ENCODE results near the gene DLL4.
"Not testable (repeated sequence)": the region's sequence is repeated elsewhere in the genome, so short reads cannot be mapped to it uniquely, and the experiment has no call there.

The DLL4 gene

DNA sequence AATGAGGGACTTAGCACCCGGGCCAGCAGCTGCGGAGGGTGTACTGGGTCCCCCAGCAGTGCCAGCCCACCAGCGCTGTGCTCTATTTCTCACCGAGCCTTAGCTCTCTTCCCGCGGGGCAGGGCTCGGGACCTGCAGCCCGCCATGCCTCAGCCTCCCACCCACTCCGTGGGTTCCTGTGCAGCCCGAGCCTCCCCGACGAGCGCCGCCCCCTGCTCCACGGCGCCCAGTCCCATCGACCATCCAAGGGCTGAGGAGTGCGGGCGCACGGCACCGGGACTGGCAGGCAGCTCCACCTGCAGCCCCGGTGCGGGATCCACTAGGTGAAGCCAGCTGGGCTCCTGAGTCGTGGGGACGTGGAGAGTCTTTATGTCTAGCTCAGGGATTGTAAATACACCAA is 32.6 kb downstream of the DLL4 start:
- not testable (repeated sequence) for DNase-seq

DNA sequence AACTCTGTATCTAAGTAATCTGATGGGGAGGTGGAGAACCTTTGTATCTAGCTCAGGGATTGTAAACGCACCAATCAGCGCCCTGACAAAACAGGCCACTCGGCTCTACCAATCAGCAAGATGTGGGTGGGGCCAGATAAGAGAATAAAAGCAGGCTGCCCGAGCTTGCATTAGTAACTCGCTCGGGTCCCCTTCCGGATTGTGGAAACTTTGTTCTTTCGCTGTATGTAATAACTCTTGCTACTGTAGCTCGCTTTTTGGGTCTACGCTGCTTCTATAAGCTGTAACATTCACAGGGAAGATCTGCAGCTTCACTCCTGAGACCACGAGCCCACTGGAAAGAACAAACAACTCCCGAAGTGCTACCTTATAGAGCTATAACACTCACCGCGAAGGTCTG is 33.2 kb downstream of the DLL4 start:
- DNase-seq, result not testable (repeated sequence)

DNA sequence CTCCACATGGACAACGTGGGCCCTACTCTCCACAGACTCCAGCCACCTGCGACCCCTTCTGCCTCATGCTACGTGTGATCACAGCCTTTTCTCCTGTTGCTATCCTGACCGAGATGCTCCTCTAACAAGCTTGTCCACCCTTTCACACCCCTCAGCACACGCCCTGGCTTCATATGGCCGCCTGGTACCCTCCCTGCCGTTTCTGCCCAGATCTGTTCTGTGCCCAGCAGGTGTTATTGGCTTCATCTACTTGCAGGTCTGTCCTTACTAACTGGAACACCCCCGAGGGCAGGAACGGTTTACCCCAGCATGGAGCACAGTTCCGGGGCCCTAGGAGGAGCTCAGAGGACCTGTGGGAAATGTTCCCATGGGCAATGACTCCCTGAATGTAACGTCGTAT is 34.1 kb downstream of the DLL4 start:
- DNase-seq, result no peak

DNA sequence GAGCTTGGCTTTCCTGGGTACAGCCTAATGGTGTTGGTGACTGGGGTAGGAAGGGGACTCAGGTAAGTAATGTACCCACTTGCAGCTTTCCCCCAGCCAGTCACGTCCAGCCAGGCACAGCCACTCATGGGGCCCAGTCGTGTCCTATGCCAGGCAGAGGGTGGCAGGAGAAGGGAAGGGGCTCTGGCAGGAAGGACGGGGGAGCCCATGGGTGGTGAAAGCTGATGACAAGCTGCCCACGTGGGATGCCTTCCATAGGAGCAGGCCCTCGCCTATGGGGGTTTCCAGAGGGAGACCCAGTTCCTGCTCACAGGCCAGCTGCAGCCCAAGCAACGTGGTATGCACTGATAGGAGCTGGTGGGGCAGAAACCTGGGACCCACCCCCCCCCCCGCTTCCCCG is 34.9 kb downstream of the DLL4 start:
- DNase-seq, result no peak

DNA sequence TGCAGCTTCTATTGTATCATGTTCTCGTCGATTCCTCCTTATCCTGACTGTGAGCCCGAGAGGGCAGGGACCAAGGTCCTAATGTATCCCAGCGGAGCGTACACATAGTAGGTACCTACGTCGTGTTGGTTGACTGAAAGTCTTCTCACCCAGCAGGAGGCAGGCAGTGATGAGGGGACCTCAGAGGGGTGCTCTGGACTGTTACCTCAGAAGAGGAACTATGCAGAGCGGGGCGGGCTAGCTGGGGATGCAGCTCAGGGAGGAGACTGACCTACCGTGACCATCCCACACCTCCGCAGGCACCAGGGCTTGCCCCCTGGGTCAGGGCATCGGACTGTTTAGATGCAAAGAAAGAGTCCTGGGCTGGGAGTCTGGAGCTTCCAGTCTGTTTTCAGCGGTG is 35.5 kb downstream of the DLL4 start:
- DNase-seq, result no peak

DNA sequence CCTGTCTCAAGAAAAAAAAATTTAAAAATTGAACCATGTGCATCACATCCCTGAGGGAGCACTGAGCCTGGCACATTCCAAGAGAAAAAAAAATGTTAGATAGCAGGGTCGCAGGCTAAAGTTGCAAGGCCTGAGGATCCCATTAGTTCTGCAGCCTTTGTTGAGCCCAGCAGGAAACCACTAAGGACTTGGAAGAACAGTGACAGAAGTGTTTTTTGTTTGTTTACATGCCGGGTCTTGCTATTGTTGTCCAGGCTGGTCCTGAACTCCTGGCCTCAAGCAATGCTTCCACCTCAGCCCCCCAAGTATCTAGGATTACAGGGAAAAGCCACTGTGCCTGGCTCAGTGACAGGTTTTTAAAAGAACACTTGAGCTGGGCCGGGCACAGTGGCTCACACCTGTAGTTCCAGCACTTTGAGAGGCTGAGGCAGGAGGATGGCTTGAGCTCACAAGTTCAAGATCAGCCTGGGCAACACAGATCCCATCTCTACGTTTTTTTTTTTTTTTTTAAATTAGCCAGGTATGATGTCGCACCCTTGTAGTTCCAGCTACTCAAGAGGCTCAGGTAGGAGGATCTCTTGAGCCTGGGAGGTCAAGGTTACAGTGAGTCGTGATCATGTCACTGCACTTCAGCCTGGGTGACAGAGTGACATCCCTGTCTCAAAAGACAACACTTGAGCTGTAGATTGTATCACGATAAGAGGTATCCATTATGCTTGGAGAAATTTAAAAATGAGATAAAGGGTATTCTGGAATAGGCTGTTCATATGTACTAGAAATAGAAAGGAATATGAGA is 39.3 kb downstream of the DLL4 start:
- no peak for DNase-seq

DNA sequence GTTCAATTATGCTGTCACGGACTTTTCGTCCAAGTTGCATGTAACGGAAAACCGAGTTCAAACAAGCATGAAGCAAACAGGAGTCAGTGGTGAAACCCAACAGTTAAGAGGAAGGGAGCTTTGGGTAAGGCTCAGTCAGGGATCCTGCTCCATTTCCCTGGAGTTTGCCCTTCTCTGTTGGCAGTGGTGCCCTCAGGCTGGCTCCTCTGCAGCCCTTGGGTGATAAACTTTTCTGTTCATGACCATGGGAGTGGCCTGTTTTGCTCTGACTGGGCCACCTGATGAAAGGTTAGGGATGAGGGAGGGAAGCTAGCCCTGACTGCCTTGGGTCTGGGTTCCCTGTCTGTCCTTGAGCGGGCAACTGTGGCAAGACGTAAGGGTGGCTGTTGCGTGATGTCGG is 40.2 kb downstream of the DLL4 start:
- no peak for DNase-seq

DNA sequence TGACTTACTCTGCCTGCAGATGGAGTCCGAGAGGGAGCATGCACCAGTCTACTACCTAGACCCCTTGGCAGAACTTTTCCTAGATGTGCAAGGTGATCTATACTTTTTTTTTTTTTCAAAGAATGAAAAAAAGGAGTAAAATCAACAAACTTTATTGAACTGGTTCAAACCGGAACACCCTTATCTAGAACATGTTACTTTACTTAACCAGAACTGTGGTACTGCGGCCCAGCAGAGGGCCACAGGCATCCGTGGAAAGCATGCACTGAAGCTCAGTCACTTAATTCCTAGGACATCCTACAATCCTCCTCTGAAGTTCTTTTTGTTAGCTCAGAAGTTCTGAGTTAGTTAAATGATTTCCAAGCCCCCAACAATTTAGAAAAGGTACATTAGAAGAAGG is 45.7 kb downstream of the DLL4 start:
- DNase-seq, result no peak

DNA sequence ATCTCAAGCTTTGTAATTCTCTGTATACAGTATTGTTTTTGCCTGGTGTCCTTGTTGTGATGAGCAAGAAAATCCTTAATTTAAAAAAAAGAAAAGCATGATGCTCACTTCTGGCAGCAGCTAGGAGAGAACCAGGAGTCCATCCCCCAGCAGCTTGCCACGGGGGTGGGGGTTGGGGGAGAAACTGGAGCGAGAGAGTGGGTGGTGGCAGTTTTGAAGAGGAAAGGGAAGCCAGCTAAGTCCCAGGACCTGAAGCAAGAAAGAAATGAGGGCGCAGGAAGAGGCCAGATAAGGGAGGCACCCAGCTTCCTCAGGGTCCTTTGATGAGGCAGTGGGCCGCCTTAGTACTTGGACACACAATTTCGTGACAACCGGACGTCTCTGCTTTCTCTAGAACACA is 47.7 kb downstream of the DLL4 start:
- no peak for DNase-seq

DNA sequence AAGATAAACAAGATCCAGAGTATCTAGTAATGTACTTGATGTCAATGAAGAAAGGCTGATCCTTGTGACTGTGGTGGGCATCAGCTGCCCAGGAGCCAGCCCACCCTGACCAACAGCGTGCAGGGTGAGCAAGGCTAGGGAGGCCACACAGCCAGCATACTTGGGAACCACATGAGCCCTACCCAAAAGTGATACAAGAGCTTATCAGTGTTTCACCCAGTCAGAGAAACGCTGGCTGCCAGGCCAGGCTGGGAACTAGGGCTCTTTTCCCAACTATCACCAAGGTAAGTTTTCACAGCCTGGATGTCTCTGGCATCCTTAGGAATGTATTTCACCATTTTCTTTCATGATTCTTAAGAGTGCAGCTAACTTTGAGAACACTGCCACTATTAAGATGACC is 49.0 kb downstream of the DLL4 start:
- no peak for DNase-seq

DNA sequence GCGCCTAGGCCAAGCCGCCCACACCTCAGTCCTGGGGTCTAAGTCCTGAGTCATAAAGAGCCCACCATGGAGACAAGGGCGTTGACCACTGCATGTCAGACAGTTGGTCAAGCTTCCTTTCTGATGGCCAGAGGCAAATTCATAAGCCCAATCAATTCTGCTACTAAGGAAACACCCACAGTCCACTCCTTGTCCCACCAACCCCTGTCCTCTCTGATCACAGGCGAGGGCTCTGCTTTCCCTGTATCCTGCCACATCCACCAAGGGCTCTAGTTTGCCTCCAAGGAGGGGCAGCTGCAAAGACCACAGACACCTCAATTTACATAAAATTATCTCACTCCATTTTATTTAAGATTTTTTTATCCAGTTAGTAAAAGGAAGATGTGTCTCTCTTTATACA is 49.4 kb downstream of the DLL4 start:
- DNase-seq, result no peak

DNA sequence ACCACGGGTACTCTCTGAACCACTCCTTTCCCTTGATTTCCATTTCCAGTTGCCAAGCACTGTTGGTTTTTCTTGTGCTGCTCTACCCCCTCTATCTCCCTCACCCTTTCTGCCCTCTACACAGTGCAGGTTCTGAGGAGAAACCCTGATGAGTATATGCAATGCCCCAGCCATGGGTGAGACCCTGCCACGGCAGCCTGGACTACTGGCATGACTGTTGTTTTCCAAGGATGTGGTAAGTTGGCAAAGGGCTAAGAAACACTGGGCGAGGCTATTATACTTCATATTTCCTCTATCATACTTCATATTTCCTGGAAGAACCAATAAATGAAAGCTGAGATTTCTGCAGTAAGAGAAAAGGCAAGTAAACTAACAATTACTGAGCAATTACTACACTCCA is 52.0 kb downstream of the DLL4 start:
- no peak for DNase-seq

DNA sequence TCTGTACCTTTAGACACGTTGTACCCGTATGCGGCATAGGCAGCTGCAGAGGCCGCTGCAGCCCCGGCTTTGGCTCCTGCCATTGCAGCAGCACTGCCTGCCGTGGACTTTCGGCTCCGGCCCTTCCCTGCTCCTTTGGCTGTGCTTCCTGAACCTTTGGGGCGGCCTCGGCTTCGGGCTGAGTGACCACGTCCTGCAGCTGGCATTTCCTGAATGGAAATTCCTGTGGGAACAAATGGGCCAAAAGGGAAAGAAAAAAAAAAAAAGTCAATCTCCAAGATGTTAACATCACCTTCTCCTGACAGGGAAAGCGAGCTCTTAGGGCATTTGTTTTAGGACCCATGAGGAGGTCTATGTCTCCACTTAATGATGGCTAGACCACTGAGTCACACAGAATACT is 53.7 kb downstream of the DLL4 start:
- DNase-seq, result no peak

DNA sequence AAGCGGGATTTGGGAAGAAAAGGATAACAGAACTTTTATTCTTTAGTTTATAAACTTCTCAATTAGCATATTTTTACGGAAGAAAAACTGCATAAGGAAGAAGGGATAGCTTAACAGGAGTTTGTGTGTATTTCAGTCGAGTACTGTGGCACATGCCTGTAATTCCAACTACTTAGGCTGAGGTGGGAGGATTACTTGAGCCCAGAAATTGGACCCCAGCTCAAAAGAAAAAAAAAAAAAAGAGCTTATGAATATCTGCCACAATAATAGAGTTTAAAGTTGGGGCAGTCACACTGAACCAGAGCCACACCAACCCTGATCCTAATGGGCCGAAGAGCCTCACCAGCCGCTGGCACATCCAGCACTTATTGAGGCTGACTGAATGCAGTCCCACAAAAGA is 55.3 kb downstream of the DLL4 start:
- DNase-seq, result no peak

DNA sequence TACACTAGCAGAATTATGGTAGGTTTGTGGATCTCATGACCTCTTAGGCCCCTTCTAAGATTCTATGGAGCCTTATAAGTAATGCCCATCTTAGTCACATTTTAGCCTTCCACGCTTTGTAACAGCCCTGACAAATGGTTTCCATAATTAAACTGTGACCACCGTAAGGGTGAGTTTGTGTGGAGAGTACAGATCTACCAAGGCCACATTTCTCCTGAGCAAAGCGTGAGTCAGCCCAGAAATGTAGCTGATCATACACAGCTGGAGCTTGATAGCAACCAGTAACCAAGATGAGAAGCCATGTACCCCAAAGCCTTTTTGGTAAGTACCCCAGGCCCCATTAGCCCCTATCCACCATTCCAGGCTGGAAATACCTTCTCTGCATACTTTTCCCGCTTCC is 55.8 kb downstream of the DLL4 start:
- no peak for DNase-seq

DNA sequence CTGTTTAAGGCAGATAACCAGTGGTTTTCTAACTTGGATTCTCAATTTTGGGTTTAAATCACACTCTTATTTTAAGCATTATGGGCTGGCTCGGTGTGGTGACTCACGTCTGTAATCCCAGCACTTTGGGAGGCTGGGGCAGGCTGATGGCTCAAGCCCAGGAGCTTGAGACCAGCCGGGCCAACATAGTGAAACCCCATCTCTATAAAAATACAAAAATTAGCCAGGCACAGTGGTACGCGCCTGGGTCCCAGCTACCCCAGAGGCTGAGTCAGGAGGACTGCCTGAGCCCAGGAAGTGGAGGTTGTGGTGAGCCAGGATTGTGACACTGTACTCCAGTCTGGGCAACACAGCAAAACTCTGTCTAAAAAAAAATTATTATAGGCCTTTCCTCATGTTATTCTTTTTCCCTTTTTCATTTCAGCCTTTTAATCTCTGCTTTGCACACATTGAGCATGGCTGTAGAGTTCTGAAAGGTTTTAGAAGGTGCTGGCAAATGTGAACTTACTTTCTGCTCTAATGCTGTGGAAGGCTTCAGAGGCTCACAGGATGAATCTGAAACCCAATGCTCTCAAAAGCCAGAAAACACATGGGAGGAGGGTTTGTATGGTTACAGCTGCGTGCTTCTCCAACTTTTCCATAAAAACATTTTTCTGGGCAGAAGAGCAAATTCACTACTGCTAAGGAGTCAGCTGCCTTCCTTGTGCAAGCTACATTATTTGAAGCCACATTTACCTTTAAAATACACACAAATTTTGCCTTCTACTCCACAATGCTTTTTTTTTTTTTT is 56.6 kb downstream of the DLL4 start:
- no peak for DNase-seq

DNA sequence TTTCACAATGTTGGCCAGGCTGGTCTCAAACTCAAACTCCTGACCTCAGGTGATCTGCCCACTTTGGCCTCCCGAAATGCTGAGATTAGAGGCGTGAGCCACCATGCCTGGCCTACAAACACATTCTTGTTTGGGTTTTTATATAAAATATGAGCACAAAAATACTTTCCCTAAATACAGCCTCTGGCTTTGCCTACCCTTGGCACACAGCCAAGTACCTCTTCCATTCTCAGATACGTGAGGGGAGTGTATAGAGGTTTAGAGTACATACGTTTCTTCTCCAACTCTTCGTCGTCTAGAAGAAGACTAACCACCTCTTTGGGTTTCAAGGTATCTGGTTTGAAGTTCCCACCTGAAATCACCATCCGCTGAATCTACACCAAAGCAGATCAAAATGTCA is 57.7 kb downstream of the DLL4 start:
- DNase-seq, result no peak

DNA sequence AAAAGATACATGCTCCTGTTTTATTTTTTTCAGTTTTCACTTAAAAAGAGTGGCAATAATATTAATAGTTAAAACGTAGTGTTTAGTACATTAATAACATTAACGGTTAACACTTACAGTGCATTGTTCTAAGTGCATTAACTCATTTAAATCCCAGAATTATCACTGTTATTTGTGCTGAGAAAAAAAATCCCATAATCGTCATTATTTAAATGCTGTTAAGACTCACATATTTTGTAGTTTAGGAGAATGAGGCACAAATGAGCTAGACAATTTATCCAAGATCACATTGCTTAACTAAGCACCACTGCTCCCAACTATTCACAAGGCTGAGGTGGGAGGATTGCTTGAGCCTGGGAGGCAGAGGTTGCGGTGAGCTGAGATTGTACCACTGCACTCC is 59.0 kb downstream of the DLL4 start:
- DNase-seq, result no peak

Data from CD4-positive, alpha-beta T cell treated with Interleukin-17A for 4 hours (primary cell).